ENCODE measurements around the gene CCDC9. TPM values are rescaled to one million over a fixed set of nuclear protein-coding genes. Genes with fewer than 3 reads are reported as not detected.
A peak's percentile ranks its signal among the peaks of the same experiment; 100 is the strongest.

CCDC9 gene
- total and polyA plus RNA-seq, 2 of the 8 experiments (the other 6 are each of a cell fraction or from before 2014, with no cell fraction given) = 3.7 to 29.8 TPM

- TF ChIP-seq RNF2 (IDR thresholded peaks at IDR 0.05; ENCODE audit: borderline replicate concordance, low read depth, low read length, missing control alignments, poor library complexity, severe bottlenecking) (no peak), ATF3 (IDR thresholded peaks at IDR 0.05; ENCODE audit: insufficient read depth, low read depth, low read length) (no peak), TAF7 (optimal IDR thresholded peaks at IDR 0.05; ENCODE audit: borderline replicate concordance, low read depth, low read length) (no peak), CTBP2 (IDR thresholded peaks at IDR 0.05; ENCODE audit: borderline replicate concordance, insufficient read depth, insufficient read length, low read length) (no peak), POLR2A (IDR thresholded peaks at IDR 0.05; ENCODE audit: control extremely low read depth in 1 of 2, low read depth in 2 of 2, low read length in 2 of 2) (no peak), JUN (IDR thresholded peaks at IDR 0.05; ENCODE audit: low read depth, low read length) (no peak), KDM1A (IDR thresholded peaks at IDR 0.05; ENCODE audit: borderline replicate concordance, low read length) (no peak), CREB1 (IDR thresholded peaks at IDR 0.05) (no peak), SIX5 (IDR thresholded peaks at IDR 0.05; ENCODE audit: low read depth, low read length) (no peak), EGR1 (IDR thresholded peaks at IDR 0.05; ENCODE audit: borderline replicate concordance, low read depth, low read length) (no peak)
- TF ChIP-seq, protein P1, sequence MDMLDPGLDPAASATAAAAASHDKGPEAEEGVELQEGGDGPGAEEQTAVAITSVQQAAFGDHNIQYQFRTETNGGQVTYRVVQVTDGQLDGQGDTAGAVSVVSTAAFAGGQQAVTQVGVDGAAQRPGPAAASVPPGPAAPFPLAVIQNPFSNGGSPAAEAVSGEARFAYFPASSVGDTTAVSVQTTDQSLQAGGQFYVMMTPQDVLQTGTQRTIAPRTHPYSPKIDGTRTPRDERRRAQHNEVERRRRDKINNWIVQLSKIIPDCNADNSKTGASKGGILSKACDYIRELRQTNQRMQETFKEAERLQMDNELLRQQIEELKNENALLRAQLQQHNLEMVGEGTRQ (IDR thresholded peaks at IDR 0.05; ENCODE audit: low read length) = no peak
Observed at GRCh38 chr19:47319923-47320871, 63.9 kb downstream of the CCDC9 start (continued).

MicroRNAs encoded within 50 kb of the gene (microRNA counts, 767-probe panel; counts per million panel counts)
- microRNA hsa-miR-3190-5p = 879 counts per million, percentile 95 among the panel's probes with 10 or more counts

Small RNAs within 50 kb of the gene (microRNA-seq; reads per million reads assigned to microRNA genes)
- 0 reads per million in 2 experiments for gene MIR3190 (ENCODE audit: borderline microRNAs expressed in 2 of 2, borderline number of aligned reads in 2 of 2, borderline replicate concordance in 1 of 2)
- 0 reads per million in 2 experiments for gene MIR3191 (ENCODE audit: borderline microRNAs expressed in 2 of 2, borderline number of aligned reads in 2 of 2, borderline replicate concordance in 1 of 2)

Small RNAs within 50 kb of the gene (small RNA-seq; reads per million reads assigned to genes)
- gene MIR3190 (ENCODE audit: insufficient read depth) = not detected

Other genes starting within 250 kb of the CCDC9 start
- gene NPAS1, start 236.7 kb upstream of the CCDC9 start, total RNA-seq (2021; fragmentation: NEBNext Ultra II Directional; extraction: Animal tissue kit (Norgen Biotek cat#: 25700)) = 9.0 and 9.9 TPM in 2 replicates
- 13.9 and 26.8 TPM in 2 replicates for gene NPAS1, start 236.7 kb upstream of the CCDC9 start, polyA plus RNA-seq (2011; rRNA removed)
- 57.5 and 61.7 TPM in 2 replicates for gene TMEM160, start 207.9 kb upstream of the CCDC9 start, total RNA-seq (2021; fragmentation: NEBNext Ultra II Directional; extraction: Animal tissue kit (Norgen Biotek cat#: 25700))
- 152 and 209 TPM in 2 replicates for gene TMEM160, start 207.9 kb upstream of the CCDC9 start, polyA plus RNA-seq (2011; rRNA removed)
- 92.0 and 104 TPM in 2 replicates for gene ZC3H4, start 142.7 kb upstream of the CCDC9 start, total RNA-seq (2021; fragmentation: NEBNext Ultra II Directional; extraction: Animal tissue kit (Norgen Biotek cat#: 25700))
- gene ZC3H4, start 142.7 kb upstream of the CCDC9 start, polyA plus RNA-seq (2011; rRNA removed) = 6.6 and 9.8 TPM in 2 replicates
- 268 and 273 TPM in 2 replicates for gene SAE1, start 125.7 kb upstream of the CCDC9 start, total RNA-seq (2021; fragmentation: NEBNext Ultra II Directional; extraction: Animal tissue kit (Norgen Biotek cat#: 25700))
- 204 and 213 TPM in 2 replicates for gene SAE1, start 125.7 kb upstream of the CCDC9 start, polyA plus RNA-seq (2011; rRNA removed)
- gene BBC3, start 25.3 kb upstream of the CCDC9 start, total RNA-seq (2021; fragmentation: NEBNext Ultra II Directional; extraction: Animal tissue kit (Norgen Biotek cat#: 25700)) = 21.6 and 23.3 TPM in 2 replicates
- 13.2 and 26.4 TPM in 2 replicates for gene BBC3, start 25.3 kb upstream of the CCDC9 start, polyA plus RNA-seq (2011; rRNA removed)
- gene INAFM1, start 18.4 kb downstream of the CCDC9 start, total RNA-seq (2021; fragmentation: NEBNext Ultra II Directional; extraction: Animal tissue kit (Norgen Biotek cat#: 25700)) = 3.4 and 4.4 TPM in 2 replicates
- 2.6 and 3.9 TPM in 2 replicates for gene INAFM1, start 18.4 kb downstream of the CCDC9 start, polyA plus RNA-seq (2011; rRNA removed)
- gene C5AR1, start 53.3 kb downstream of the CCDC9 start, total RNA-seq (2021; fragmentation: NEBNext Ultra II Directional; extraction: Animal tissue kit (Norgen Biotek cat#: 25700)) = 0.21 TPM in 1 of 2 replicates, not detected in the other
- gene C5AR1, start 53.3 kb downstream of the CCDC9 start, polyA plus RNA-seq (2011; rRNA removed) = 0.20 and 0.33 TPM in 2 replicates
- gene C5AR2, start 75.7 kb downstream of the CCDC9 start, total RNA-seq (2021; fragmentation: NEBNext Ultra II Directional; extraction: Animal tissue kit (Norgen Biotek cat#: 25700)) = 0.15 TPM in 1 of 2 replicates, not detected in the other
- 0.06 and 0.08 TPM in 2 replicates for gene C5AR2, start 75.7 kb downstream of the CCDC9 start, polyA plus RNA-seq (2011; rRNA removed)
- gene DHX34, start 92.8 kb downstream of the CCDC9 start, total RNA-seq (2021; fragmentation: NEBNext Ultra II Directional; extraction: Animal tissue kit (Norgen Biotek cat#: 25700)) = 24.1 and 24.3 TPM in 2 replicates
- gene DHX34, start 92.8 kb downstream of the CCDC9 start, polyA plus RNA-seq (2011; rRNA removed) = 17.5 and 27.2 TPM in 2 replicates
- gene MEIS3, start 163.0 kb downstream of the CCDC9 start, total RNA-seq (2021; fragmentation: NEBNext Ultra II Directional; extraction: Animal tissue kit (Norgen Biotek cat#: 25700)) = 27.4 and 28.2 TPM in 2 replicates
- gene MEIS3, start 163.0 kb downstream of the CCDC9 start, polyA plus RNA-seq (2011; rRNA removed) = 24.5 and 34.0 TPM in 2 replicates
- 7.3 and 8.3 TPM in 2 replicates for gene SLC8A2, start 215.4 kb downstream of the CCDC9 start, total RNA-seq (2021; fragmentation: NEBNext Ultra II Directional; extraction: Animal tissue kit (Norgen Biotek cat#: 25700))
- gene SLC8A2, start 215.4 kb downstream of the CCDC9 start, polyA plus RNA-seq (2011; rRNA removed) = 12.4 and 15.7 TPM in 2 replicates
- 23.6 and 28.0 TPM in 2 replicates for gene KPTN, start 227.7 kb downstream of the CCDC9 start, total RNA-seq (2021; fragmentation: NEBNext Ultra II Directional; extraction: Animal tissue kit (Norgen Biotek cat#: 25700))
- 31.3 and 45.2 TPM in 2 replicates for gene KPTN, start 227.7 kb downstream of the CCDC9 start, polyA plus RNA-seq (2011; rRNA removed)

All from H1 (cell line).